ENCODE results near the gene NCOA5. TPM values are rescaled to one million over a fixed set of nuclear protein-coding genes. Genes with fewer than 3 reads are reported as not detected.
"Not testable (repeated sequence)": the region's sequence is repeated elsewhere in the genome, so short reads cannot be mapped to it uniquely, and the experiment has no call there.

NCOA5 gene
- polyA plus RNA-seq, 1 donor (not counting 4 experiments of a cell fraction or from before 2014, with no cell fraction given) = 17.6 TPM

DNA sequence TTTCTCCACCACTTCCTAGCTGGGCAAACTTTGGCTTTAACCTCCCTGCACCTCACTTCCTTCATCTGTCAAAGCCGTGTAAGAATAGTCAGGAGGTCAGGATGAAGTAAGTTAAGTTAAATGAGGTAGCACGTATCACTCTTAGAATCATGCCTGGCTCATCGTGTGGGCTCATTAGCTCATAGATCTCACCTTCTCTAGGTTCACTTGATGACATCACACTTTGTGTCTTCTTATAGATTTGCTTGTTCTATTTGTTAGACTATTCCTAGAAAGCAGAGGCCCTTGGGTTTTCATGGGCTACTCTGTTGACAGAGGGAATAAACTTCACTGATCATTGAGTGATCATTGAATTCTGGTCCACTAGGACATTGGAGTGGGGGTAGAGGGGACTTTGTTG lies 12.2 kb upstream of the NCOA5 start:
- dilution Hi-C loops (cut with MboI; ENCODE audit: extremely low pct_ligation_motif_present, low sequenced_read_pairs) = no loop called here
- no peak overlapping the region for H3K27ac ChIP-seq (ENCODE audit: control insufficient read depth, insufficient read depth, low read length)
- no peak overlapping the region for H3K4me2 ChIP-seq (ENCODE audit: control insufficient read depth, extremely low read depth, insufficient read depth, low read depth, low read length)
- H2AFZ ChIP-seq (ENCODE audit: control insufficient read depth, low read length) = no peak overlapping the region
- no peak for DNase-seq (ENCODE audit: low read depth, low spot score)
- H3K9me3 ChIP-seq (ENCODE audit: control insufficient read depth, low read depth, low read length) = no peaks in the 10 kb centered on the region
- TF ChIP-seq, protein P1, sequence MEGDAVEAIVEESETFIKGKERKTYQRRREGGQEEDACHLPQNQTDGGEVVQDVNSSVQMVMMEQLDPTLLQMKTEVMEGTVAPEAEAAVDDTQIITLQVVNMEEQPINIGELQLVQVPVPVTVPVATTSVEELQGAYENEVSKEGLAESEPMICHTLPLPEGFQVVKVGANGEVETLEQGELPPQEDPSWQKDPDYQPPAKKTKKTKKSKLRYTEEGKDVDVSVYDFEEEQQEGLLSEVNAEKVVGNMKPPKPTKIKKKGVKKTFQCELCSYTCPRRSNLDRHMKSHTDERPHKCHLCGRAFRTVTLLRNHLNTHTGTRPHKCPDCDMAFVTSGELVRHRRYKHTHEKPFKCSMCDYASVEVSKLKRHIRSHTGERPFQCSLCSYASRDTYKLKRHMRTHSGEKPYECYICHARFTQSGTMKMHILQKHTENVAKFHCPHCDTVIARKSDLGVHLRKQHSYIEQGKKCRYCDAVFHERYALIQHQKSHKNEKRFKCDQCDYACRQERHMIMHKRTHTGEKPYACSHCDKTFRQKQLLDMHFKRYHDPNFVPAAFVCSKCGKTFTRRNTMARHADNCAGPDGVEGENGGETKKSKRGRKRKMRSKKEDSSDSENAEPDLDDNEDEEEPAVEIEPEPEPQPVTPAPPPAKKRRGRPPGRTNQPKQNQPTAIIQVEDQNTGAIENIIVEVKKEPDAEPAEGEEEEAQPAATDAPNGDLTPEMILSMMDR (optimal IDR thresholded peaks at IDR 0.05 in 1 of 3, IDR thresholded peaks at IDR 0.05 in 1 of 3, conservative IDR thresholded peaks at IDR 0.05 in 1 of 3; ENCODE audit: extremely low read depth in 1 of 3, insufficient read depth in 2 of 3, low read length in 3 of 3) = no peak
- no peak for TF ChIP-seq EZH2 (IDR thresholded peaks at IDR 0.05; ENCODE audit: low read length)
- H3K4me3 ChIP-seq (ENCODE audit: control insufficient read depth in 2 of 3, extremely low read depth in 1 of 3, insufficient read depth in 2 of 3, low read depth in 1 of 3, low read length in 3 of 3) = no peak overlapping the region
- H3K9me1 ChIP-seq (ENCODE audit: control insufficient read depth, extremely low read depth, insufficient read depth, low read length) = no peaks in the 10 kb centered on the region
- peaks cover 31% of the 10 kb centered on the region for H3K27me3 ChIP-seq (ENCODE audit: control insufficient read depth, extremely low read depth, insufficient read depth, low read length)
- H4K20me1 ChIP-seq (ENCODE audit: control insufficient read depth, extremely low read depth, insufficient read depth, low read length) = no peaks in the 10 kb centered on the region
- no peak for FAIRE-seq
- no peaks in the 10 kb centered on the region for H3K4me1 ChIP-seq (ENCODE audit: control insufficient read depth, extremely low read depth, insufficient read depth, low read length)
- no peak overlapping the region for H3K9ac ChIP-seq (ENCODE audit: control insufficient read depth, extremely low read depth, insufficient read depth, low read length)
- no peaks in the 10 kb centered on the region for H3K79me2 ChIP-seq (ENCODE audit: control insufficient read depth, insufficient read depth, low read length)
- H3K36me3 ChIP-seq (ENCODE audit: control insufficient read depth in 2 of 2, extremely low read depth in 1 of 2, insufficient read depth in 2 of 2, low read length in 2 of 2) = no peaks in the 10 kb centered on the region

DNA sequence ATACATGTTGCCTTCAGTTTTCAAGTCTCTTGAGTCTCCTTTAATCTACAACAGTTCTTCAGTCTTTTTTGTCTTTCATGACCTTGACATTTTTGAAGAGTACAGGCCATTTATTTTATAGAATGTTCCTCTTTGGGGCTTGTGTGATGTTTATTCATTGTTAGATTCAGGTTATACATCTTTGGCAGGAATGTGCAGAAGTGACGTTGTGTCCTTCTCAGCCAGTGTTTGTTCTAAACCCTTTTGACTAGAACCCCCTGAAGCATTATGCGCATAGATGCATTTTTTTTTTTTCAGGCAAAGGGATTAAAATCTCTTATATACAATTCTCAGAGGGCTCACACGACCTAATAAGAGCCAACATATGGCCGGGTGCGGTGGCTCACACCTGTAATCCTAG lies 11.2 kb upstream of the NCOA5 start:
- Histone ChIP-seq H3K4me3 (ENCODE audit: control insufficient read depth in 2 of 3, extremely low read depth in 1 of 3, insufficient read depth in 2 of 3, low read depth in 1 of 3, low read length in 3 of 3) (no peak overlapping the region), H3K79me2 (ENCODE audit: control insufficient read depth, insufficient read depth, low read length) (no peaks in the 10 kb centered on the region), H3K9ac (ENCODE audit: control insufficient read depth, extremely low read depth, insufficient read depth, low read length) (no peak overlapping the region), H3K27me3 (ENCODE audit: control insufficient read depth, extremely low read depth, insufficient read depth, low read length) (peaks cover 31% of the 10 kb centered on the region), H4K20me1 (ENCODE audit: control insufficient read depth, extremely low read depth, insufficient read depth, low read length) (no peaks in the 10 kb centered on the region), H3K9me1 (ENCODE audit: control insufficient read depth, extremely low read depth, insufficient read depth, low read length) (no peaks in the 10 kb centered on the region), H3K9me3 (ENCODE audit: control insufficient read depth, low read depth, low read length) (no peaks in the 10 kb centered on the region), H3K4me1 (ENCODE audit: control insufficient read depth, extremely low read depth, insufficient read depth, low read length) (no peaks in the 10 kb centered on the region), H2AFZ (ENCODE audit: control insufficient read depth, low read length) (no peak overlapping the region), H3K4me2 (ENCODE audit: control insufficient read depth, extremely low read depth, insufficient read depth, low read depth, low read length) (no peak overlapping the region), H3K36me3 (ENCODE audit: control insufficient read depth in 2 of 2, extremely low read depth in 1 of 2, insufficient read depth in 2 of 2, low read length in 2 of 2) (no peaks in the 10 kb centered on the region), H3K27ac (ENCODE audit: control insufficient read depth, insufficient read depth, low read length) (no peak overlapping the region)
- TF ChIP-seq, protein P1 (optimal IDR thresholded peaks at IDR 0.05 in 1 of 3, IDR thresholded peaks at IDR 0.05 in 1 of 3, conservative IDR thresholded peaks at IDR 0.05 in 1 of 3; ENCODE audit: extremely low read depth in 1 of 3, insufficient read depth in 2 of 3, low read length in 3 of 3) = no peak
- no peak for TF ChIP-seq EZH2 (IDR thresholded peaks at IDR 0.05; ENCODE audit: low read length)
- no peak for DNase-seq (ENCODE audit: low read depth, low spot score)
- dilution Hi-C loops (cut with MboI; ENCODE audit: extremely low pct_ligation_motif_present, low sequenced_read_pairs) = no loop called here
- FAIRE-seq = no peak

GRCh38 chr20:46100444-46100843 lies 10.7 kb upstream of the NCOA5 start:
- H3K4me3 ChIP-seq (ENCODE audit: control insufficient read depth in 2 of 3, extremely low read depth in 1 of 3, insufficient read depth in 2 of 3, low read depth in 1 of 3, low read length in 3 of 3); H4K20me1 ChIP-seq (ENCODE audit: control insufficient read depth, extremely low read depth, insufficient read depth, low read length); H3K27ac ChIP-seq (ENCODE audit: control insufficient read depth, insufficient read depth, low read length); H2AFZ ChIP-seq (ENCODE audit: control insufficient read depth, low read length); H3K9me3 ChIP-seq (ENCODE audit: control insufficient read depth, low read depth, low read length); dilution Hi-C loops (cut with MboI; ENCODE audit: extremely low pct_ligation_motif_present, low sequenced_read_pairs); H3K79me2 ChIP-seq (ENCODE audit: control insufficient read depth, insufficient read depth, low read length); H3K4me2 ChIP-seq (ENCODE audit: control insufficient read depth, extremely low read depth, insufficient read depth, low read depth, low read length); FAIRE-seq; DNase-seq (ENCODE audit: low read depth, low spot score); H3K36me3 ChIP-seq (ENCODE audit: control insufficient read depth in 2 of 2, extremely low read depth in 1 of 2, insufficient read depth in 2 of 2, low read length in 2 of 2); H3K9ac ChIP-seq (ENCODE audit: control insufficient read depth, extremely low read depth, insufficient read depth, low read length); H3K4me1 ChIP-seq (ENCODE audit: control insufficient read depth, extremely low read depth, insufficient read depth, low read length); H3K9me1 ChIP-seq (ENCODE audit: control insufficient read depth, extremely low read depth, insufficient read depth, low read length): not testable (repeated sequence)
- peaks cover 31% of the 10 kb centered on the region for H3K27me3 ChIP-seq (ENCODE audit: control insufficient read depth, extremely low read depth, insufficient read depth, low read length)
